ENCODE data around the gene SLC30A4. TPM values are rescaled to one million over a fixed set of nuclear protein-coding genes. Genes with fewer than 3 reads are reported as not detected.

SLC30A4 gene
- polyA plus RNA-seq, 2 of the 4 experiments (the other 2 are of a cell fraction), result 2.2 to 3.1 TPM

DNA sequence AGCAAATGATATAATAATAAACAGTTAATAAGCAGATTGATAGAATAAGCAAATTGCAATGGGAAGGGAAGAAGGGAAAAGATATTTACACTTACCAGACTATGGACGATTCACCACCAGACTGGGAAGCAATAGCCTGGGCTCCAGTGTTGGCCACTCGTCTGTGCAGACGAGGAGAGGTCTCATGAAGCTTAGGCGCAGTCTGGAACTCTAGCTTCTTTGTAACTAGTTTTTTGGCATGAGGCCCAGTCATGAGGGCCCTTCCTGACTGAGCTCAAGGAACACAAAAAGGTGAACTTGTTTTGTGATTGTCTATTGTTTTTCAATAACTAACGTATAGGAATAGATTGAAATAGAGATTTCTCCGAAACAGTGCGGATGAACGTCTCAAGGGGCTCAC lies 80.9 kb downstream of the SLC30A4 start:
- Histone ChIP-seq H3K27ac (peak overlapping the region in 1 of 2 experiments; percentile 63; a peak in 2 of 6 replicates), H3K4me2 (peak overlapping the region; percentile 16; the same call in 2 of the 3 replicates), H3K4me3 (no peak overlapping the region), H3K9me3 (no peaks in the 10 kb centered on the region), H3K4me1 (peaks cover 40% of the 10 kb centered on the region)
- no peak for TF ChIP-seq SMC3 (IDR thresholded peaks at IDR 0.05)
- TF ChIP-seq EP300 (IDR thresholded peaks at IDR 0.05), result no peak
- no peak for TF ChIP-seq EHMT2 (IDR thresholded peaks at IDR 0.05; ENCODE audit: low read depth)
- no peak for TF ChIP-seq JUN (IDR thresholded peaks at IDR 0.05)
- TF ChIP-seq, protein P1, sequence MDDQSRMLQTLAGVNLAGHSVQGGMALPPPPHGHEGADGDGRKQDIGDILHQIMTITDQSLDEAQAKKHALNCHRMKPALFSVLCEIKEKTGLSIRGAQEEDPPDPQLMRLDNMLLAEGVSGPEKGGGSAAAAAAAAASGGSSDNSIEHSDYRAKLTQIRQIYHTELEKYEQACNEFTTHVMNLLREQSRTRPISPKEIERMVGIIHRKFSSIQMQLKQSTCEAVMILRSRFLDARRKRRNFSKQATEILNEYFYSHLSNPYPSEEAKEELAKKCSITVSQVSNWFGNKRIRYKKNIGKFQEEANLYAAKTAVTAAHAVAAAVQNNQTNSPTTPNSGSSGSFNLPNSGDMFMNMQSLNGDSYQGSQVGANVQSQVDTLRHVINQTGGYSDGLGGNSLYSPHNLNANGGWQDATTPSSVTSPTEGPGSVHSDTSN (IDR thresholded peaks at IDR 0.05), result no peak
- TF ChIP-seq HOXB5 (CRISPR knock-in tag; IDR thresholded peaks at IDR 0.05), result no peak
- no peak for TF ChIP-seq PHF8 (IDR thresholded peaks at IDR 0.05; ENCODE audit: borderline replicate concordance, low read depth)
- TF ChIP-seq, protein P2, sequence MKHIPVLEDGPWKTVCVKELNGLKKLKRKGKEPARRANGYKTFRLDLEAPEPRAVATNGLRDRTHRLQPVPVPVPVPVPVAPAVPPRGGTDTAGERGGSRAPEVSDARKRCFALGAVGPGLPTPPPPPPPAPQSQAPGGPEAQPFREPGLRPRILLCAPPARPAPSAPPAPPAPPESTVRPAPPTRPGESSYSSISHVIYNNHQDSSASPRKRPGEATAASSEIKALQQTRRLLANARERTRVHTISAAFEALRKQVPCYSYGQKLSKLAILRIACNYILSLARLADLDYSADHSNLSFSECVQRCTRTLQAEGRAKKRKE (CRISPR knock-in tag; IDR thresholded peaks at IDR 0.05; ENCODE audit: low read depth), result no peak
- no peak for TF ChIP-seq RCOR1 (IDR thresholded peaks at IDR 0.05; ENCODE audit: low read depth, low read length)
- TF ChIP-seq, protein P3, sequence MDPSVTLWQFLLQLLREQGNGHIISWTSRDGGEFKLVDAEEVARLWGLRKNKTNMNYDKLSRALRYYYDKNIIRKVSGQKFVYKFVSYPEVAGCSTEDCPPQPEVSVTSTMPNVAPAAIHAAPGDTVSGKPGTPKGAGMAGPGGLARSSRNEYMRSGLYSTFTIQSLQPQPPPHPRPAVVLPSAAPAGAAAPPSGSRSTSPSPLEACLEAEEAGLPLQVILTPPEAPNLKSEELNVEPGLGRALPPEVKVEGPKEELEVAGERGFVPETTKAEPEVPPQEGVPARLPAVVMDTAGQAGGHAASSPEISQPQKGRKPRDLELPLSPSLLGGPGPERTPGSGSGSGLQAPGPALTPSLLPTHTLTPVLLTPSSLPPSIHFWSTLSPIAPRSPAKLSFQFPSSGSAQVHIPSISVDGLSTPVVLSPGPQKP (IDR thresholded peaks at IDR 0.05; ENCODE audit: low read depth, low read length), result no peak
- no peak for TF ChIP-seq CHD4 (IDR thresholded peaks at IDR 0.05; ENCODE audit: borderline replicate concordance)
- no peak for TF ChIP-seq ZSCAN20 (CRISPR knock-in tag; IDR thresholded peaks at IDR 0.05)
- TF ChIP-seq RFX5 (IDR thresholded peaks at IDR 0.05), result no peak
- TF ChIP-seq NFE2L2 (conservative IDR thresholded peaks at IDR 0.05; ENCODE audit: low read length), result no peak
- no peak for TF ChIP-seq NPAS2 (CRISPR knock-in tag; IDR thresholded peaks at IDR 0.05; ENCODE audit: borderline replicate concordance)
- no peak for TF ChIP-seq FOXS1 (CRISPR knock-in tag; IDR thresholded peaks at IDR 0.05)
- TF ChIP-seq JUNB (IDR thresholded peaks at IDR 0.05), result no peak
- no peak for TF ChIP-seq ZFP36 (IDR thresholded peaks at IDR 0.05; ENCODE audit: borderline replicate concordance, partially characterized antibody)
- DNase-seq (ENCODE audit: low read depth in 1 of 2, low spot score in 1 of 2) (no peak), ATAC-seq (no peak), FAIRE-seq (no peak)
- CTCF ChIA-PET, result no interaction called here
- POLR2A ChIA-PET, result no interaction called here
- WGBS (ENCODE audit: missing lambda C conversion rate), result 58% methylated on average over 8 of the region's 8 CpGs

DNA sequence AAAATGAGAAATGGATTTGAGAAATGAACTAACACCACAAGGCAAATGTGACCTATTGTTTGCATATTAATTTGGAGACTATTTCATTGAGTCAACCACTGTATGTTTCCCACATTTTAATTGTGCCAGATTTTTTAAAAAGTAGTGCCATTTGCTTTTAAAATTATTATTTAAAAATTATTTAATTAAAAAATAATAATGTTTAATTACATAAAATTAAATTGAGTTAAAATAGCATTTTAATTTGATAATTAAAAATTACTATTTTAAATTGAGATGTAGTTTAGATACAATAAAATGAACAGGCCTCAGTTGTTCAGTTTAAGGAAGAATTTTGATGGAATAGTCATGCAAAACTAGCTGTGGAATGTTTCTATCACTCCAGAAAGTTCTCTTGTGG lies 81.5 kb downstream of the SLC30A4 start:
- ChIA-PET CTCF (no interaction called here), POLR2A (no interaction called here)
- Histone ChIP-seq H3K4me1 (peaks cover 39% of the 10 kb centered on the region), H3K9me3 (no peaks in the 10 kb centered on the region), H3K27ac (no peak overlapping the region), H3K4me3 (no peak overlapping the region), H3K4me2 (peak overlapping the region; percentile 16; the same call in 1 of the 3 replicates)
- FAIRE-seq, result no peak
- ATAC-seq, result no peak
- DNase-seq (ENCODE audit: low read depth in 1 of 2, low spot score in 1 of 2), result no peak
- no peak for TF ChIP-seq FOSL2 (IDR thresholded peaks at IDR 0.05)
- no peak for TF ChIP-seq FOSL2 (CRISPR knock-in tag; IDR thresholded peaks at IDR 0.05)
- TF ChIP-seq MAZ (IDR thresholded peaks at IDR 0.05; ENCODE audit: borderline replicate concordance, low read depth, low read length), result no peak
- no peak for TF ChIP-seq ESRRA (IDR thresholded peaks at IDR 0.05; ENCODE audit: borderline replicate concordance, low read length)
- TF ChIP-seq, protein P4, sequence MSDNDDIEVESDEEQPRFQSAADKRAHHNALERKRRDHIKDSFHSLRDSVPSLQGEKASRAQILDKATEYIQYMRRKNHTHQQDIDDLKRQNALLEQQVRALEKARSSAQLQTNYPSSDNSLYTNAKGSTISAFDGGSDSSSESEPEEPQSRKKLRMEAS (IDR thresholded peaks at IDR 0.05), result no peak
- TF ChIP-seq, protein P5, sequence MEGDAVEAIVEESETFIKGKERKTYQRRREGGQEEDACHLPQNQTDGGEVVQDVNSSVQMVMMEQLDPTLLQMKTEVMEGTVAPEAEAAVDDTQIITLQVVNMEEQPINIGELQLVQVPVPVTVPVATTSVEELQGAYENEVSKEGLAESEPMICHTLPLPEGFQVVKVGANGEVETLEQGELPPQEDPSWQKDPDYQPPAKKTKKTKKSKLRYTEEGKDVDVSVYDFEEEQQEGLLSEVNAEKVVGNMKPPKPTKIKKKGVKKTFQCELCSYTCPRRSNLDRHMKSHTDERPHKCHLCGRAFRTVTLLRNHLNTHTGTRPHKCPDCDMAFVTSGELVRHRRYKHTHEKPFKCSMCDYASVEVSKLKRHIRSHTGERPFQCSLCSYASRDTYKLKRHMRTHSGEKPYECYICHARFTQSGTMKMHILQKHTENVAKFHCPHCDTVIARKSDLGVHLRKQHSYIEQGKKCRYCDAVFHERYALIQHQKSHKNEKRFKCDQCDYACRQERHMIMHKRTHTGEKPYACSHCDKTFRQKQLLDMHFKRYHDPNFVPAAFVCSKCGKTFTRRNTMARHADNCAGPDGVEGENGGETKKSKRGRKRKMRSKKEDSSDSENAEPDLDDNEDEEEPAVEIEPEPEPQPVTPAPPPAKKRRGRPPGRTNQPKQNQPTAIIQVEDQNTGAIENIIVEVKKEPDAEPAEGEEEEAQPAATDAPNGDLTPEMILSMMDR (IDR thresholded peaks at IDR 0.05), result no peak
- TF ChIP-seq, protein P6, sequence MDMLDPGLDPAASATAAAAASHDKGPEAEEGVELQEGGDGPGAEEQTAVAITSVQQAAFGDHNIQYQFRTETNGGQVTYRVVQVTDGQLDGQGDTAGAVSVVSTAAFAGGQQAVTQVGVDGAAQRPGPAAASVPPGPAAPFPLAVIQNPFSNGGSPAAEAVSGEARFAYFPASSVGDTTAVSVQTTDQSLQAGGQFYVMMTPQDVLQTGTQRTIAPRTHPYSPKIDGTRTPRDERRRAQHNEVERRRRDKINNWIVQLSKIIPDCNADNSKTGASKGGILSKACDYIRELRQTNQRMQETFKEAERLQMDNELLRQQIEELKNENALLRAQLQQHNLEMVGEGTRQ (IDR thresholded peaks at IDR 0.05), result no peak
- TF ChIP-seq HOXA7 (CRISPR knock-in tag; IDR thresholded peaks at IDR 0.05), result no peak
- TF ChIP-seq ZFP36 (IDR thresholded peaks at IDR 0.05; ENCODE audit: borderline replicate concordance, partially characterized antibody), result no peak
- TF ChIP-seq RFX5 (IDR thresholded peaks at IDR 0.05), result no peak
